HG02623 (cell line): Measurements from ENCODE around the gene RNF220.
A peak's percentile ranks its signal among the peaks of the same experiment; 100 is the strongest.

ENCODE experiments used
- ATAC-seq: cut with Tn5 transposase; IDR thresholded peaks from one replicate; pipeline ENCODE4 v1.9.1; 2021; ENCODE audit warnings: moderate library complexity; ENCODE audit not compliant: unreplicated experiment

RNF220 gene

GRCh38 chr1:44606701-44607281 lies 201.7 kb downstream of the RNF220 start:
- no peak for ATAC-seq

- no peak for ATAC-seq
Measured at GRCh38 chr1:44608141-44608540, 203.1 kb downstream of the RNF220 start.

- ATAC-seq, result no peak
Measured at GRCh38 chr1:44609412-44609767, 204.3 kb downstream of the RNF220 start.

GRCh38 chr1:44609768-44610526 lies 204.9 kb downstream of the RNF220 start:
- ATAC-seq, result no peak

DNA sequence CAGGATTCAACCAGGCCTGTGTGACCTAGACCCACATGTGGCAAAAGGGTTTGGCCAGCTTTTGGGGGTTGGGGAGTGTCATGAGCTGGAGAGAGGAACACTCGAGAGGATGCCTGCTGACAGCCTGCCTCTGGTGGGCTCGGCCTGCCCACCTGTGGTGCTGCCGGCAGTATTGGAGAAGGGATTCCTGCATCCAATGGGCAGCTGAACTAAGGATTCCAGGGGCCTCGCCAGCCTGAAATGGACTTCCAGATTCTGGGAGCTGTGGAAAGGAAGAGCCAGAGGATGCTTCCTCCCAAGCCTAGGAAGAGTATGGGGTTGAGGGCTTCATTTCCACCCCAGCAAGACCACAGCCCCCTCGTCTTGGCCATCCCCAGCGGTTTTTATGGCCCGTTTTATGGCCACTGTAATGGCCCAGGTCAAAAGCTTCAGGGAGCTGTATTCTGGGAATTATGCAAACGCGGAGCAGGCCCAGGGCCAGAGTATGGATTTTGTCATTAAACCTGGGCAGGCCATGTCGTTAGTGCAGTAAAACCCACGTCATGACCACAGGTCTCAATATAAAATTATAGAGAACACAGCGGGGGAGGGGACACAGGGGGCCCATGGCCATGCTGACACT lies 205.6 kb downstream of the RNF220 start:
- ATAC-seq, result no peak

GRCh38 chr1:44611419-44611818 lies 206.4 kb downstream of the RNF220 start:
- ATAC-seq, result no peak

DNA sequence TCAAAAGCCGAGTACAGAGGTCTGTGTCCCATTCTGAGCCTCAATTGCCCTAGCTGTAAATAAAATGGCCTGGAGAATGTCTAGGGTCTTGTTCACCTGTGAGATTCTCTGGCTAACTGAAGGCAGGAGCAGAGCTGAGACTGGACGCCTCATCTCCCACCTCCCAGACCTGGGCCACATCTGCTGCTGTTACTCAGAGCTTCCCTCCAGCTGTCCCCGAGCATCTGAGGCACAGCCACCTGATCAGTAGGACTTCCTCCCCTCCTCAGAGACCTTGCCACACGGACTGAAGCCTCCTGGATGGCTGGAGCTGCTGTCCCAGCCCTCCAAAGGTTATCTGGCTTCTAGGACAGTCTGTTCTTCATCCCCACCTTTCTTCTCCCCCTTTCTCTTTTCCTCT lies 206.8 kb downstream of the RNF220 start:
- ATAC-seq, result no peak

DNA sequence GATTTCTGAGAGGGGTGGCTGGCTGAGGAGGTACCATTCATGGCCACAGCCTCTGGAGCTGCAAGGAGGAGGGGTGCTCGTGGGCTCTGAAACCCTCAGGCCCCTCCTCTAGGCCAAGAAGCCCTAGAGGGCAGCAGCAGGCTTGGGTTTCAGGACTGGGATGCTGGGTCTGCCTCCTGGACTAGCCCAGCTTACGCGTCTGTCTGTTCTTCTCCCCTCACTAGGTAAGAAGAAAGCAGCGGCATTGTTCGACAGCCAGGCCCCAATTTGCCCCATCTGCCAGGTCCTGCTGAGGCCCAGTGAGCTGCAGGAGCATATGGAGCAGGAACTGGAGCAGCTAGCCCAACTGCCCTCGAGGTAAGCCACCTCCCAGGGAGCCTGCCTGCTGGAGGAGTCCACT lies 208.9 kb downstream of the RNF220 start:
- ATAC-seq, result no peak

DNA sequence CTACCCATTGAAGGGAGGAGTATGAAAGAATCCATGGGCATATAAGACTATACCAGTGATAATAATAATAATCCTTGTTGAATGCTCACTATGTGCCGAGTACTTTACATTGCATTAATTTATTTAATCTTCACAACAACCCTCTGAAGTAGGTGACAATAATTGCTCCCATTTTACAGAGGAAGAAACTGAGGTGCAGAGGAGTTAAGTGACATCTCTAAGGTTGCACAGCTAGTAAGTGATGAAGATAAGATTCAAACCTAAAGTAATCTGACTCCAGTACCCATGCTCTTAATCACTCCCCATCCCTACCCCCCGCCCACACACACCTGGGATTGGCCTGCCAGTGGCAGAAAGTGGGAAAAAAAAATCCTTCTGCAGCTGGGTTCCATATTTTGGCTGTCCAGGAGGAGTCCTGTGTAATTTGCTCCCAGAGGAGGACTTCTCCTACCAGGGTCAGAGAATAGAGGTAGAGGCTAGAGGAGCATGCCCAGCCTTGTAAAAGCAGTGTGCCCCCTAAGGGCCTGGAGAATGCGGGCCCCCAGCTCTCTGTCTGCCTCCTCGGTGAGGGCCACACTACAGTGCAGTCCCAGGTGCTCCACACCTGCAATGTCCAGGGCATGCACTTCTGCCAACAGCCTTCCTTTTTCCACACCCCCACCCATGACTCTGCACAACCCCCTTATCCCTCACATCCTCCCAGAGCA lies 211.4 kb downstream of the RNF220 start:
- no peak for ATAC-seq

DNA sequence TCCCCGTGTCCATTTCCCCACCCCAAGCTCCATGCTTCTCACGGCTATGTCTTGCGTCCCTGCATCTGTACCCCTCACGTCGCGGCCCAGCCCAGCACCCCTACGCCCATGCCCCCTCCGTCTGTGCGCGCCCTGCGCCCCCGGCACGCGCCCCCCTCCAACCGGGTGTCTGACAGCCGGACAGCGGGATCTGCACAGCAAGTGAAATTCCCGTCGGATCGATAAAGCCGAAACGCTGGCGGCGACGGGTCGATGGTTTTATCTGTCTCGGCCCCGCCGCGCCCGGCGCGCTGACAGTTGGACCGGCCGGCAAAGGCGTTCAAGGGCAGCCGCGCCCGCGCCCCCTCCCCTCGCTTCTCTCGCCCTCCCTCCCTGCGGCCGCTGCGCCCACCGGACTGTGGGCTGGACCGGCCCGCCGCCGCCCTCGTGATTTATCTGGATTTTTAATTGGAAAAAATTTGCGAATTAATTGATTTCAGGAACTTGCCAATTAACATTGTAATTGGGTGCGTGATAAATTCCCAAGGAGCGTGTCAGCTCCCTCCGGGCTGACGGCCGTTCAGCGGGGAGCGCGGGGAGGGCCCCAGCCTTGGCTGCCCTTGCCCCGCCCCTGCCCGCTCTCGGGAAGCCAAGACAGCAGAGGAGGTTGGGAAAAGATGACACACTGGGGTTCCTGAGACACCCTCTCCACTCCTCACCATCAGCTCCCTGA lies 212.1 kb downstream of the RNF220 start:
- ATAC-seq, result no peak

- ATAC-seq, result no peak
Measured at GRCh38 chr1:44617703-44618029, 212.6 kb downstream of the RNF220 start.

GRCh38 chr1:44619261-44619900 lies 214.3 kb downstream of the RNF220 start:
- no peak for ATAC-seq

- ATAC-seq, result no peak
Measured at GRCh38 chr1:44620072-44620471, 215.0 kb downstream of the RNF220 start.

- ATAC-seq, result no peak
Measured at GRCh38 chr1:44621841-44622286, 216.8 kb downstream of the RNF220 start.

DNA sequence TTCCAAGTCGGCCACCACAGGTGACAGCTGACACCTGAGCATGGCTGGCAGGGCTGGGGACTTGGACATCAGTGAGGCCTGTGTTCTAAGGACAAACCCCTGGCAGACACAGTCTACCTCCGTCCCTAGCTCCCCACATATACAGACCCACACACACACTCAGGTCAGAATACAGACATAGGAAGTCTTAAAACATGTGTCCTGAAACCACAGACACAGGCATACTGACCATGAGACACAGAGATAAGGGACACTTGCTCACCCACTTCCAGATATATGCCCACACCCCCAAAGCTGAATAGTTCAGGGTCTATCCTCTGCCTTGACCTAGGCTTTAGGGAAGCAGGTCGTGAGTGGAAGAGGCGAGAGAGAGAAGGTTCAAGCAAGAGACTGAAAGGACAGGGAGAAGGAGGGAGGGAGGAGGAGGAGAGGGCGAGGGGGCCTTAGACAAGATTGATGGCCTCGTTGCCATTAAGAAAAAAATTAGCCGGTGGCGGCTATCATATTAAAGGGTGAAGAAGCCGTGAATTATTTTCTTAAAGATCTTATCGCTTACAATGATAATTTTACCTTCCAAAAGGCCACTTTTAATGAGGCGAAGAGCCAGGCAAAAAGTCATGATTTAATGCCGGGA lies 219.3 kb downstream of the RNF220 start:
- no peak for ATAC-seq

- ATAC-seq, result no peak
Measured at GRCh38 chr1:44625348-44625747, 220.3 kb downstream of the RNF220 start.

DNA sequence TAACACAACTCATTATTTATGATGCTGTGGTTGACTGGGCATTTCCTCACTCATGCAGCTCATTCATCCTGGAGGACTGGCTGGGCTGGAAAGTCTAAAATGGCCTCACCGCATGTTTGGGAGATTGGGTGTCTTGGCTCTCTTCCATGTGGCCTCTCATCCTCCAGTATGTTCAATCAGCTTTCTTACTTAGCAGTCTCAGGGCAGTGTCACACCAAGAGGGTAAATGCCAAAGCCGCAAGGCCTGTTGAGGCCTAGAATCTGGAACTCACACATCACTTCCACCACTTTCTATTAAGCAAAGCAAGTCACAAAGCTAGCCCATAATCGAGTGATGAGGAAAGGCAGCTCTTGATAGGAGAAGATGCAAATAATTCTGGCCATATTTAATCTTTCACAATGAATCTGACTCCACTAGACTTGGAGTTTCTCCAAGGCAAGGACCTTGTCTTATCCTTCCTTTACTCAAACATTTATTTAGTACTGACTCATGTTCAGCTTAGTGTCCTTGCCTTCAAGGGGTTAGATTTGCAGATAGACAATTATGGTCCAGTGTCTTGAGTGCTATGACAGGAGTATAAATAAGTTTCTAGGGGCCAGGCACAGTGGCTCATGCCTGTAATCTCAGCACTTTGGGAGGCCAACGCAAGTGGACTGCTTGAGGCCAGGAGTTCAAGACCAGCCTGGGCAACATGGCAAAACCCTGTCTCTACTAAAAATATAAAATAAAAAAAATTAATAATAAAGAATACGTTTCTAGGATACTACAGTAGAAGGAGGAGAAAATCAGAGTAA lies 224.1 kb downstream of the RNF220 start:
- ATAC-seq, result no peak

DNA sequence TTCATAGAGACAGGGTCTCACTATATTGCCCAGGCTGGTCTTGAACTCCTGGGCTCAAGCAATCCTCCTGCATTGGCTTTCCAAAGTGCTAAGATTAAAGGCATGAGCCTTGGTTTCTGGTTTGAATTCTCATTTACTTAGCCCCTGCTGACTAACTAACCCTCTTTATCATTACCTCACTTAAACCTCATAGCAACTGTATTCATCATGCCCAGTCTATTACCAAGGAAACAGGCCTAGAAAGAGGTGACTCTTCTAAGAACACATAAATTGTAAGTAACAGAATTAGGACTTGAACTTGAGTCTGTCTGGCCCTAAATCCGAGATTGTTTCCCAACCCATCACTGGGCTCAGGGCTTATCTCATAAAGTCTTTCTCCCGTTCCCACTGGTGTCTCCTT lies 225.1 kb downstream of the RNF220 start:
- no peak for ATAC-seq

GRCh38 chr1:44631333-44631646 lies 226.2 kb downstream of the RNF220 start:
- ATAC-seq, result peak; percentile 2
